ENCODE measurements around the gene ADGRV1. TPM values are rescaled to one million over a fixed set of nuclear protein-coding genes. Genes with fewer than 3 reads are reported as not detected.
"Not testable (repeated sequence)": the region's sequence is repeated elsewhere in the genome, so short reads cannot be mapped to it uniquely, and the experiment has no call there.

The ADGRV1 gene
- total and polyA plus RNA-seq, 2 donors (not counting 3 experiments of a cell fraction or from before 2014, with no cell fraction given): 0.11 to 0.55 TPM

DNA sequence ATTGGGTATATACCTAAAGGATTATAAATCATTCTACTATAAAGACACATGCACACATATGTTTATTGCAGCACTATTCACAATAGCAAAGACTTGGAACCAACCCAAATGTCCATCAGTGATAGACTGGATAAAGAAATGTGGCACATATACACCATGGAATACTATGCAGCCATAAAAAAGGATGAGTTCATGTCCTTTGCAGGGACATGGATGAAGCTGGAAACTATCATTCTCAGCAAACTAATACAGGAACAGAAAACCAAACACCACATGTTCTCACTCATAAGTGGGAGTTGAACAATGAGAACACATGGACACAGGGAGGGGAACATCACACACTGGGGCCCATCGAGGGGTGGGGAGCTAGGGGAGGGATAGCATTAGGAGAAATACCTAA lies 482.5 kb downstream of the ADGRV1 start:
- FAIRE-seq; H3K4me3 ChIP-seq (replicated peaks in 1 of 3; ENCODE audit: insufficient read depth in 1 of 3, low read depth in 1 of 3, low read length in 3 of 3); H2AFZ ChIP-seq (ENCODE audit: low read depth, low read length); H4K20me1 ChIP-seq (replicated peaks; ENCODE audit: control insufficient read depth, extremely low read depth, insufficient read depth, low read length); H3K9me3 ChIP-seq (replicated peaks; ENCODE audit: control insufficient read depth, insufficient read depth, low read length); intact Hi-C loops (cut with micrococcal nuclease); H3K27ac ChIP-seq (ENCODE audit: insufficient read depth, low read depth, low read length); H3K79me2 ChIP-seq (ENCODE audit: control insufficient read depth, insufficient read depth, low read length); H3K36me3 ChIP-seq (ENCODE audit: control insufficient read depth in 2 of 2, extremely low read depth in 1 of 2, insufficient read depth in 2 of 2, low read length in 2 of 2); dilution Hi-C loops (cut with MboI; ENCODE audit: extremely low pct_ligation_motif_present, low sequenced_read_pairs); H3K4me1 ChIP-seq (ENCODE audit: control insufficient read depth, extremely low read depth, insufficient read depth, low read length); H3K9ac ChIP-seq (replicated peaks; ENCODE audit: extremely low read depth, insufficient read depth, low read length); DNase-seq (ENCODE audit: low read depth, low spot score); H3K27me3 ChIP-seq (ENCODE audit: control insufficient read depth in 2 of 2, insufficient read depth in 2 of 2, low read length in 2 of 2); H3K4me2 ChIP-seq (ENCODE audit: insufficient read depth, low read length); BruUV-seq (replicated peaks); H3K9me1 ChIP-seq (replicated peaks; ENCODE audit: control insufficient read depth, extremely low read depth, insufficient read depth, low read length); POLR2A ChIA-PET: not testable (repeated sequence)
- CTCF ChIA-PET: interaction anchor here (1.1 kb wide), 1 partner anchor 344 kb away, joined by 3 read pairs; no protein-coding TSS in a partner anchor

- ChIA-PET CTCF (interaction anchor here (0.8 to 1.5 kb wide), 7 partner anchors 11 to 343 kb away, joined by 3 to 7 read pairs (median 5); no protein-coding TSS in a partner anchor), POLR2A (interaction anchor here (0.6 kb wide), 1 partner anchor 482 kb away, joined by 4 read pairs; no protein-coding TSS in a partner anchor)
- H3K9me3 ChIP-seq (replicated peaks; ENCODE audit: control insufficient read depth, insufficient read depth, low read length): no peaks in the 10 kb centered on the region
Observed at GRCh38 chr5:91042247-91042935, 483.8 kb downstream of the ADGRV1 start.

More at GRCh38 chr5:91042247-91042935, 483.8 kb downstream of the ADGRV1 start:
- peak overlapping the region; percentile 13 for H2AFZ ChIP-seq (ENCODE audit: low read depth, low read length)
- intact Hi-C loops (cut with micrococcal nuclease): no loop called here
- no TSS peak for BruUV-seq (replicated peaks)
- no peaks in the 10 kb centered on the region for H3K27me3 ChIP-seq (ENCODE audit: control insufficient read depth in 2 of 2, insufficient read depth in 2 of 2, low read length in 2 of 2)
- no peaks in the 10 kb centered on the region for H3K79me2 ChIP-seq (ENCODE audit: control insufficient read depth, insufficient read depth, low read length)
- dilution Hi-C loops (cut with MboI; ENCODE audit: extremely low pct_ligation_motif_present, low sequenced_read_pairs): no loop called here
- H3K4me1 ChIP-seq (ENCODE audit: control insufficient read depth, extremely low read depth, insufficient read depth, low read length): peaks cover 2% of the 10 kb centered on the region
- TF ChIP-seq POLR2AphosphoS5 (IDR thresholded peaks at IDR 0.05; ENCODE audit: insufficient read depth, low read depth, low read length): no peak
- TF ChIP-seq JUN (IDR thresholded peaks at IDR 0.05; ENCODE audit: borderline replicate concordance, insufficient read depth, insufficient read length, low read depth): no peak
- TF ChIP-seq POLR2A (IDR thresholded peaks at IDR 0.05; ENCODE audit: low read depth, low read length): no peak
- no peak for TF ChIP-seq MYC (IDR thresholded peaks at IDR 0.05; ENCODE audit: low read depth, low read length)
- no peak for TF ChIP-seq CTCF (IDR thresholded peaks at IDR 0.05; ENCODE audit: extremely low read depth in 1 of 2, insufficient read depth in 1 of 2, low read depth in 1 of 2, low read length in 2 of 2)
- TF ChIP-seq GATA2 (IDR thresholded peaks at IDR 0.05; ENCODE audit: insufficient read depth, insufficient read length, low read depth, low read length): no peak
- H3K9me1 ChIP-seq (replicated peaks; ENCODE audit: control insufficient read depth, extremely low read depth, insufficient read depth, low read length): no peaks in the 10 kb centered on the region
- DNase-seq (ENCODE audit: low read depth, low spot score) (no peak), FAIRE-seq (no peak)
- no peak overlapping the region for H3K4me3 ChIP-seq (replicated peaks in 1 of 3; ENCODE audit: insufficient read depth in 1 of 3, low read depth in 1 of 3, low read length in 3 of 3)
- no peaks in the 10 kb centered on the region for H3K36me3 ChIP-seq (ENCODE audit: control insufficient read depth in 2 of 2, extremely low read depth in 1 of 2, insufficient read depth in 2 of 2, low read length in 2 of 2)
- H3K9ac ChIP-seq (replicated peaks; ENCODE audit: extremely low read depth, insufficient read depth, low read length): no peak overlapping the region
- H3K27ac ChIP-seq (ENCODE audit: insufficient read depth, low read depth, low read length): no peak overlapping the region
- no peaks in the 10 kb centered on the region for H4K20me1 ChIP-seq (replicated peaks; ENCODE audit: control insufficient read depth, extremely low read depth, insufficient read depth, low read length)
- no peak overlapping the region for H3K4me2 ChIP-seq (ENCODE audit: insufficient read depth, low read length)
